ENCODE measurements around the gene CADM1.

Gene CADM1

DNA sequence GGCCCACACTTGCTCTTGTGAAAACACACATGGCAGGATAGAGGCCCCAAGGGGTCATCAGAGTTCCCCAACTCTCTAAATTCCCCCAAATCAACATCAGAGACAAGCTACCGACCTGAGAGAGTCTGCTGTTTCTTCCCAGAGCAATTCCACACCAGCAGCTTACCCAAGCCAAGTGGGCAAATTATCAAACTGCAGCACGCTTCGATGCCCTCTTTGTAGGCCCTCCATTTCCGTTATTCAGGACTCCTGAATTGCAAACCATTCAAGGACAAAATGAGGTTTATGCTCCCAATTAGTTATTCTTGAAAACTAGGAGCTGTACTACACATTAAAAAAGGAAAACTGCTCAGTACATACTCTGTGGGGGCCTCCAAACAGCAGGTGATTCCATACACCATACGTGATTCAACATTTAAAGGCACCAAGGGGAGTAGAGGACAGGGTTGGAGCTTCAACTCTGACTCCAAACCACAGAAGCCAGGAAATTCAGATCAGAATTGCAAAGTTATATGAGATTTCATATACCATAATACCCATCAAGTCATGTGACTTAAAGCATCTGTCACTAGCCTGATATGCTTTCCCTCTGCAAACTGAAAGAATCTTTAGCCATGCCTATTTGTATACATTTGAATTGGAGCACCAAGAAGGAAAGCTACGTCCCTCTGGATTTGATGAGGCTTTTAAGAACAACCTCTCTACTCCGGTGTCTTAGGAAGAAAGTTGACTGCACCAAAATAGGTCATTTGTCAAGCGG is 234.8 kb downstream of the CADM1 start:
- no peak for DNase-seq

DNA sequence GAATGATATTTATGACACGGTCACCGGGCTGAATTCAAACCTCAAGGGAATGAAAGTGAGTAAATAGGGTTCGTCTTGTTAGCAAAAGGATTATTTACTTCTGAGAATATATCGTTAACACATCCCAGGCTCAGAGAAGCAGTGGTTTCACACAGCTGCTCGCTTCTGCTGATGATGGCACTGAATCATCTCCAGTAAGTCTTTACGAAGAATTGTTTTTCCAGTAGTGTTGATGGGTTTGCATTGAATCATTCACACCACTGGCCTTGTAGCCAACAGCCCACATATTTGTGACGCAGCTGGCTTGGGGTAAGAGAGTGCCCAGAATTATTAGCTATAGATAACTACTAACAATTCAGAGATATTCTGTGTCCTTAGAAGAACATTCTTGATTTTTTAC is 236.3 kb downstream of the CADM1 start:
- no peak for DNase-seq

DNA sequence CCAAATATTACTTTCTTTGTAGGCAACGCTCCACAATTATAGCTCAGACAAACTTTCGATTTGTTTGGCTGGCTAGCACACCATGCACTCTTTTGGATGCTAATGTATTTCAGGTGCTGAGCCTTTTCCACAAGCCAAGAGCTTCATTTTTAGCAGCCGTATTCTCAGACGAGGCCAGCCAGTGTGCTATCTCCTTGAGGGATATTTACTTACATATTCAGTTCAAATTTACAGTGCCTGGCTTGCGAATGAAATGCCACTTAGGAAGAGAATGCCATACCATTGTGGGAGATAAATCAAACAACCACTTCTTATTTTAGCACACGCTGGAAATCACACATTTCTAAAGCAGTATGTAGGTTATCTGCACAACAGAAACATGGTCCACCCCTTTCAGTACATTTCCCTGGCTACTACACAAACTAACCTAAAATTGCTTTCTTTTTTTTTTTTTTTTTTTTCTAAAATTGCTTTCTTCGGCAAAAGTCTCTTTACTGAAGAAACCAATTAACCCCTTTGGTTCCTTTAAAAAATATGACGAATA is 236.9 kb downstream of the CADM1 start:
- DNase-seq = no peak

DNA sequence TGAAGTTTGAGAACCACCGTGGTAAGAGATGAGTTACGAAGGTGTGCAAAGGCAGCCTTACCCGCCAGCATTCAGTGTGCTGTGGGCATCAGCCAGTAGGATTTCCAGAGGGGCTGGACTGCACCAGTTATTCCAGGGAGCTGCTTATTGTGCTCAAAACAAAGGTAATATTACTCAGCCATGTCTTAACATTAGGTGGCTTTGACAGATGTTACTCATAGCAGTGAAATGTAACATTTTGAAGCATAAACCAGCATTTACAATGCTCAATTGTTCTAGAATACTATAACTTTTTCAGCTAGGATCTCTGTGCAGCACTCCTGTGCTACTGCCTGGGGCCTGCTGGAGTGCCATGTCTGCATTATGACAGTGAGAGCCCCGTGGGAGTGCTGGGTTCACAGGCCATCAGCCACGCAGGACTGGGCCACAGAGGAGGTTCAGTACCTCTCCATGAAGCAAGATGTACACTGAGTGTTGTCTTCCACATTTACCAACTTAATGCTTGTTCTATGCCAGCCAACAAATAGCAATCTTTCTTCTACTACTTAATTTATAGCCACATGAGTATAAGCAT is 238.1 kb downstream of the CADM1 start:
- DNase-seq = no peak

DNA sequence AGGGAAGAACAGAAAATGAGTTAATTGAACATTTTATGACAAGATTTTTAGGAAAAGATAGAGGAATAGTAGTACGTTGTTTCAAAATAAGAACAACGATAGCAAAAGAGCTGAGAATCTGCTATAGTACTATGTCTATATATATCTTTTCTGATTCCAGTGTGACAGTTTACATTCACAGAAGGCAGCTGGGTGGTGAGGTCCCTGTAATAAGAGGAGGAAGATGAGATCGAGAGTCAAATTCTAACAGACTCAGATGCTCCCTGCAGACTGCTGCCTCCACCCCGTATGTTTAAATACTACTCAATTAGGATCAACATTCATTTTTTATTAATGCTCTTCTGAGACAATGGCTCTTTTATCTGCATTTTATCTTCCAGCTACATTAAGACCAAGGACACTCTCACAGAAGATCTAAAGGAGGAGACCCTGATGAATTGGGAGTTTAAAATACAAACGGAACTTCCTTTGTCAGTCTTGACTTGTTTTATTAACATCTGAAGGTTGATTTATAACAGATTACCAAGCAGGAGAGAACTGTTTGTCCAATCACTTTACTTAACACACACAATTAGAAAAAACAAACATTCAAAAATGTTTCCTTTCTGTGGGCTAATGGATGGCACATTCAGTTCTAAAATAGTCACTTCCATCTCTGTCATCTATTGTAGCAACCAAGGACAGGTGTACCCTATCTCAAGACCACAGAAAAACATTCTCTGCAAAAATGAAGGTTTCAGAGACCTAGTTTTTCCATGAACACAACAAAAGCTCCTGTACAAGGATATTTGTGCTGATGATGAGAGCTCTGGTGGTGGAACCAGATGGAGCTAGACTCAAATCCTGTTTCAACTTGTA is 240.2 kb downstream of the CADM1 start:
- no peak for DNase-seq

DNA sequence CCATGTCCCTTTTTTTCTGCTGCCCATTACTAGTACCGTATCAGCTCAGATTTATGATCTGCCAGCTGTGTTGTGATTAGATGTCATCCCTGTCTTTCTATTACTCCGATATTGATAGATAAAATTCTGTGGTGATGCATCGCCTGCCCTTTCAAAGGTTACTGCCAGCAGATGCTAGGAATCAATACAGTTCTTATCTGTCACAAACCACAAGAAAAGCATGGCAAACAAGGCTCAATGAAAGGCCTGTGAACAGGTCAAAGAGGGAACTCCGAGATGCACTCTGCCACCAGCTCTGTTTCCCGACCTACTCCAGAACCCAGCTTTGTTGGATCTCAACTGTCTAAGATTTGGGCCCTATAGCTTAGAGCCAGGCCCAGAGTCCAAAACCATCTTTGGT is 246.0 kb downstream of the CADM1 start:
- DNase-seq = no peak

DNA sequence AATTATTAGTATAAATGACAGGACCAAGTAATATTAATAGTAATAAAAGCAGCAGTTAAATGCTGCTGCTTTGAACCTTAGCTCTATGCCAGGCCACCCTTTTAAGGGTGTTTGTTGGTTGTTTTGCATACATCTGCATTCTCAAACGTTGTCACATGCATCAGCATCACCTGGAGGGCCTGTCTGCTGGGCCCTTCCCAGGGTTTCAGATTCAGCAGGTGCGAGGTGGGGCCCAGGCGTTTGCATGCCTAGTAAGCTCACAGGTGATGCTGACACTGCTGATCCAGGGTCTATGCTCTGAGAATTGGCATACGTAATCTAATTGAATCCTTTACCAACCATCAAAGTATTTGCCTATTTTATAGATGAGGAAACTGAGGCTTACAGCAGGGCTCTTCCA is 246.5 kb downstream of the CADM1 start:
- no peak for DNase-seq

DNA sequence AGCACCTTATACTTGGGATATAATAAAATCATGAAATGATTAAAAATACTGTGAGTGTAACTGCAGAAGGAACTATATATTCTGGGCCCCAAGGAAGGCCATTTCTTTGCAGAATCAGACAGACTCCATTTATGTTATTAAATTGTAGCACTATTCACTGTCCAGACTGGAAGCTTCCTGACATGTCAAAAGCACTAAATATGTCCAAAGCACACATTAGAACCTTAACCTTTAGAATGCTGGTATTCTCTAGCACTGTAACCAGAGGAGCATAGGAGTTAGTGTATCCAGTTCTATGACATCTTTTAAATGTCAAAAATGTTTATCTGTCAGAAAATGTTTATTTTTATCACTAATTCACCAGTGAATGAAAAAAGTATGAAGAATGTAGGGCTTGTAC is 246.9 kb downstream of the CADM1 start:
- DNase-seq = no peak

DNA sequence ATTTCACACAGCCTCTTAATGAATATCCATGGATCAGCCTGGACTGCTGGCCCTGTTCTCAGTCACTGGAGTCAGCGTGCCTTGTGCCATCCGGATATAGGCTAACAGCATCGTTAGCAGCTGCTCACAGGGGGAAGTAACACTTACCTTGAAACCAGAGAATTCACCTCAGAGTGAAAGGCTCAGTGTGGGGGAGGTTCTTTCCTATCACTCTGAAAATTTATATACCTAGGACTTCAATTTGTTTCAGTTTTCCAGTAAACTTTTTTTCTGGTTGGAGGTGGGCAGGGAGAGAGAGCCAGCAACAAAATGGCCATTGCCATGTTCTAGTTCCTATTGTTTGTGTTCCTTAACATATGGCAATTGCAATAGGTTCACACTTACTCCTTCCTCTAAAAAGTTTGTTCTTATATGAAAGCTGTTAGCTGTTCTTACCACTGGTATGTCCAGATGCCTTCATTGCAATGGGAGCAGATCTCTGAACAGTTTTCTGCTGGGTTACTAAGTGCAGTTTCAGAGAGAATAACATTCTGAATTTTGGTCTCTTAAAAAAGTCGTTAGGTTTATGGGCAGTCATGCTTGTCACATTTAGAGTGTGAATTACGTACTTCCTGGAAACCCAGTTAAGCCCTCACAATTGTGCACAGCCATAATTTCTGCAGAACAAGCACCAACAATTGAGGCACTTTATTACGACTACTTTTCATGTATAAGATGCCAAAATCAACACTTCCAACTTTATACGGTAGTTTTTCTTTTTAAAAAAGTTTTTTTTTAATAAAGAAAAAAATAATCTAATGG is 247.6 kb downstream of the CADM1 start:
- DNase-seq = no peak

DNA sequence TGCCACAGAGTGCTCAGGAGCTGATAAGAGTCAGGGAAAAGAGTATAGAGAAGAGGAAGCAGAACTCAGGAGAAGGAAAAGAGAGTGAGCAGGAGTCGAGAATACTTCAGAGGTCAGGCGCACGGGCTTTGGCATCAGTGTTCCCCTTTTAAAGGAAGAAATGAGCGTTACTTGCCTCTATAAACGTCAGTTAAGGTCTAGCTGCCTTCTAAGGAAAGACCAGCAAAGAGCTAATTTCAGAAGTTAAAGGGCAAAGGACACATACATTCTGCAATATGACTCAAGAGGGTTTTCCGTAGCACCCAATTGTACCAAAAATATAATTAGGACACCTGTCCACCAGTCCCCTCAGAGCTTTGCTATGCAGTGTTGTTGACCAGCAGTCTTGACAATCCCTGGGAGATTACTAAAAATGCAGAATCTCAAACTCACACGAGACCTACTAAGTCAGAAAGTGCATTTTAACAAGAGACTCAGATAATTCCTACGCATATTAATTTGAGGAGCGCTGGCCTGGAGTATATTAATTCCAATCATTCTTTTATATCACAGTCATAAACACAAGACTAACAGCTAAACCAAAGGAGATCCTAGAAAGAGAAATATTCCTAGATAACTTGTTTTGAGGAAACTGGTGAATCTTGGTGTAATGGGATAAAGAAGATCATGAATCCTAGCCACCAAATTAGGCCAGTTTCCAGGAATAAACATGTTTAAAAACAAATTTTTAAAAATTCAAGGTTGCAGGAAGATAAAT is 249.0 kb downstream of the CADM1 start:
- no peak for DNase-seq

DNA sequence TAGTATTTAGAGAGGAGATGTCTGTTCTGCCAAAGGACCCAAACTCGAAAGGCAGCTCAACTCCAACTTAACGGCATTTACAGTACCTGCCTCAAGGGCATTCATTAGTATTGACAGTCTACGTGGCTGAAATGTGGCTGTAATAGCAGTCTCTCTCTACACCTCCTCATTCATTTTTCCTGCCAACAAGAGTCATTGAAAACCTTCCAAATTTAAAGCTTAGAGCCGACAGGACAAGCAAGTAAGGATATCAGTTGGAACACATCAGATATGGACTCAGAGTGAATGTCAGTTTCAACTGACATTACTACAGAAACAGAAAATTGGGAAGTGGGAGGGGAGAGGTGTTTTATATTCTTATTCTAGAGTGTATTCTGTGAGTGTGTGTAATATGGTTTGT is 253.1 kb downstream of the CADM1 start:
- no peak for DNase-seq

DNA sequence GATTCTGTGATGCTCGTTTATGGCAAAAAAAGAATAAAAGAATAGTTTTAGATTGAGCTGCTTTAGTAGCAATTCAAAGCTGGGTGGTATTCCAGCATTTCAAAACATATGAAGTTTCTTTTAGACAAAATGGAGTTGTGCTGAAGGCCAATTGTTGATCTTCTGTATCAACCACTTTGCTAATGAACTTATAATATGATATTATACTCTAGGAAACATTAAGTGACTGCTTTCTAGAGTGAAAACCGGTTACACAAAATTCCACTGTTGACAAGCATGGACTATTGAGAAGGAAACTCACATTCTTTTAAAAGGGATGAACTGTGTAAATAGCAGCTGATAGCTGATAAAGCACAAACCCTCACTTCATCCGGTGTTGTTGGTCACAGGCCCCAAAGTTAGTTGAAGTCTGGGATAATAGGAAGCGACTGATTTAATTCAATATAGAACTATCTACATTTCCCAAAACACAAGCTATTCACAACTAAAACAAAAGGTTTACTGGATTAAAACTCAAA is 255.1 kb downstream of the CADM1 start:
- no peak for DNase-seq

DNA sequence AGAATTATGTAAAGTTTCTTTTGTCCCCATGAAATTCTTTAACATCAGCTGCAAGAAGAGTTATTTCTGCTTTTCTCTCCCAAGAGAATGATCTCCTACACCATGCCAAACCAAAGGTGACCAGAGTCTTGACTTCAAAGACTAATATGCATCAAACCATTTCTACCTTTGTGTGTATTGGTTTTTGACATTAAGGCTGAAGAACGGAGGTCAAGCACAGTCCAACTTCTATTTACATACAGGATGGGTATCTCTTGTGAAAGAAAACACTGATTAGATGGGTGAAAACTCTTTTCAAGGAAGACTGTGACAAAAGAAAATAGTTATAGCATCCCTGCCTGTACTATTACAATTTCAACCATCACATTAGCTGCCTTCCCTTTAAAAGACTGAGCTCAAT is 256.3 kb downstream of the CADM1 start:
- DNase-seq = no peak

DNA sequence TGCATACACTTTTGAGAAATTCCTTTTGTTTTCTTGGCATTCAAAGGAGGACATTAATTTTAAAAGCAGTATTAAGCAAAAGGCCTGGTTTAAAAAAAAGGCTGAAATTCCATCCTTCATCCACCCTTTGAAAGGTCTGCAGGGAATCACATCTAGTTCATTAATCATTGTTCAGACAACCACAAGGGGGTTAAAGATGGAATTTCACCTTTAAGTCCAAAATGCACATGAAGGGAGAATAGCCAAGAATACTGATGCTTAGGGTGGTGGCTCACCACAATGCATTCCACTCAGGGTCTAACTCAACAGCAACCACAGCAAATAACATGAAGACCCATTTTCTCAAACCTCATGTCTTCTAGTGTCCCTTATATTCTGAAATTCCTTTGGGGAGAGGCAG is 256.9 kb downstream of the CADM1 start:
- DNase-seq = no peak

DNA sequence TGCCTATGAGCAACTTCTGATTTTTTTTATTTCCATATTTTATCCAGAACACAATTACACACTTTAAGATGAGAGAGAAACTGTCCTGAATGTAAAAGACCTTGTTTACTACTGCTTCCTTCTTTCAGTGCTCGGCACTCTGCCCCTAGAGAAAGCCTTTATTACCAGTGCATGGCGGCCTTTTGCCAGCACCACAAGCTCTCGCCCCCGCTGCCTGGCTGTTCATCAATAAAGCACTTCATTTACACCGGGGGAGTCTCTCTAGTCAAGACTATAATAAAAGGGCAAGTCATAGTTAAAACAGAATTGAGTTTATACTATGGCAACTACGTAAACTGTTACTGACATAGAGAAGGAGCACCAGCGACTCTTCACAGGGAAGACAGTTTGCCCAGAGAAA is 259.5 kb downstream of the CADM1 start:
- DNase-seq = no peak

DNA sequence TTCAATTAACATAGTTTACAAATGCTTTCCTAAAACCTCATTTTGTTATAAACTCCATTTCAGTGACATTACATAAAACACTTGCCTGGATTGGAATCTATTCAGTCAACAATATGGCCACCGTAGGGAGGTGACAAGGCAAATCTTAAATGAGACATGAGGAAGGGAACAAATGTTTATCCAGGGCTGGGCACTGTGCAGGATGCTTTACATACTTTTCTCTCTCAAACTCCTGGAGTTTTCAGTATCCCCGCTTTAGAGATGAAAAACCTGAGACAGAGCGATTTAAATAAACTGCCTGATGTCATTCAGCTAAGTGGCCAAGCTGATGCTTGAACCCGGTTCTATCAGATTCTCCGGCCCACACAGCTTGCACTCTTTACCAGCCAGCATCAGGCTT is 259.9 kb downstream of the CADM1 start:
- DNase-seq = no peak

DNA sequence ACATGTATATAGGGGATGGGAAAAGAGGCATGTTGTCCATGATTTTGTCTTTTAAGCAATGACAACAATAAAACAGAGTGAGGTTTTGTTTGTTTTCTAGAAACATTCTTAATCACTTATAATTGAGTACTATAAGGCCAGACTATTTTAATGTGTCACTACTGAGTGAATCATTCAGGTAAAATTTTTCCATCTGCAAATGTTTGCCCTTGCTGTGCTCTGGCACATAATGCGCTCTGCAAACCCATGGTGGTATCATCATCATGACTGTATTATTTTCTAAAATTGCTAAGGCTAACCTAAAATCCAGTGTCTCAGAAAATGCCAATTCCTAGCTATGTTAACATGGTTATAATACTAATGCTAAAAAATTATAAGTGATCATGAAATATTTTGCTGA is 261.2 kb downstream of the CADM1 start:
- no peak for DNase-seq

DNA sequence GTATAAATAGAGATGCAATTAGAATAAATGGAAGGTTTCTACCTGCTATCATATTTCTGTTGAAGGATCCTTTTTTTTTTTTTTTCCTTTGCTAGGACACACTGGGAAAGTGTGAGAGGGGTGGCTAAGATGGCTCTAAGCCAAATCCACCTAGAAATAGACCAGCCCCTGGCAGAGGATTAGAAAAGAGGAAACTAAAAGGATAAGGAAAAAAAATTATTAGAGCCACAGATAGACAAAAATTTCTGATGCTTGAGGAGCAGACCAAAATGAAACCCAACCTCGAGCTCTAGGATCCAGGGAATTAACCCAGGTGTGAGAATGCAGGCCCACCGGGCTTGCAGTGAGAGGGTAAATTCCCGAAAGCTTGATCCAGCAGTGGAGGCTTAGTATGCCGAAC is 262.3 kb downstream of the CADM1 start:
- DNase-seq = no peak

DNA sequence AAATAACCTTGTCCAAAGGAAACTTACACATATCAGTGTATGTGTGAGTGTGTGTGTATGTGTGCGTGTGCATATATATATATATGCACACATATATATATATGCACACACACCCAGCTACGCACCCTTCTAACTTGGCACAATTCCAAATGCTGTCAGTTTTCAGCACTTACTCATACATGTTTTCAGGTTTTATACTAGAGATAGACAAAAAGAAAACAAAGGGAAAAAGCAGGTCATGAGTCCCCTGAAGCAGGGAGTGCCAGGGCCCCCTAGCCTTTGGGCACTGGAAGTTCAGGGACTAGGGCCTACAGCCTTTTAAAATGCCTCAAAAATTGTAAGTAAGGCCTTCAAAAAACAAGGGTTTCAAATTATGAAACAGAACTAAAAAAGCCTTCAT is 265.4 kb downstream of the CADM1 start:
- DNase-seq = no peak

DNA sequence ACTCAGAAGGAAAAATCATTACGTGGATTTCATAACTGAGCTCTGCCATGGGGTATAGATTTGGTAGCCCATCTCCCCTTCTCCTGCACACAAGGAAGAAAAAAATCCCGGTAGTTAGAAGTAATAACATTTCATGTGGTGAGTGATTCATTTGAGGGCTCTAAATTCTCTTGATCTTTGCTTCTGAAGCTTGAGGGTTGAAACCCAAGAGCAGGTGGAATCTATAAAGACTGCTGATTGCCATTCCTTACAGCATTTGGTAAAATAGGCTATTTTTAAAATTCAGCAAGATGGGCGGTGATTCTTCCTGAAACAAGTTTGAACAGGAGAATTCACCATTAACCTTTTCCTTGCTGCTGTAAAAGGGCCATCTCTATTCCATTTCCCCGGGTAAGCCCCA is 266.1 kb downstream of the CADM1 start:
- no peak for DNase-seq

DNA sequence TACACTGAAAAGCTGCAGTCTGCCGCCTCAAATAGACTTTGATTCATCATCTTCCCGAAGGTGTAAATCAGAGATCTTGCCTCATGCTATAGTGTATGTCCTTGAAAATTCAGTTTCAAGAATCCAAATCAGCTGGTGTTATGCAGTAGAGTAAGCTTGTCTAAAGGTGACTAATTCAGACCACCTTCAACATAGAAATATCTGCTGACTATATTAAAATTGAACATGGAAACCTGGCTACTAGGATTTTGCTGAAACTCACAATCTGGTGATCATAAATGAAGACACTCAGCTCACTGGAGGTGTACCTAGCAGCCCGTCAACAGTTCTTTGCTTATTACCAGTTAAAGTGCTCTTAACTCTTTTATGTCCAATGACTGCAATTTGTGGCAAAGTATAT is 266.6 kb downstream of the CADM1 start:
- DNase-seq = no peak

DNA sequence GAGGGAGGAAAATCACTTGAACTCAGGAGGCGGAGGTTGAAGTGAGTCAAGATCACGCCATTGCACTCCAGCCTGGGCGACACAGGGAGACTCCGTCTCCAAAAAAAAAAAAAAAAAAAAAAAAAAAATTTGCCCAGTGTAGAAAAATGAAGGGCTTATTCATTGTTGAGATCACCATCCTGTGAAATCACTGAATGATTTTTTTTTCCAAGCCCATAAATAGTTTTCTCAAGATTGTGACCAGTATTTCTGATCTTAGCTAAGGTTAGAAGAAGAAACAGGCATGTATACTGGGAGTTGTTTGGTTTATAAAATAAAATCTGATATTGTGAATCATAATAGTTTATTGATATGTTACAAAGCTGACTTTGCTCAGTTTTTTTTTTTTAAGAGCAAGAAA is 269.4 kb downstream of the CADM1 start:
- no peak for DNase-seq

All from MV-4-11 (cell line).